ENCODE measurements around the gene CPE.

Gene CPE

DNA sequence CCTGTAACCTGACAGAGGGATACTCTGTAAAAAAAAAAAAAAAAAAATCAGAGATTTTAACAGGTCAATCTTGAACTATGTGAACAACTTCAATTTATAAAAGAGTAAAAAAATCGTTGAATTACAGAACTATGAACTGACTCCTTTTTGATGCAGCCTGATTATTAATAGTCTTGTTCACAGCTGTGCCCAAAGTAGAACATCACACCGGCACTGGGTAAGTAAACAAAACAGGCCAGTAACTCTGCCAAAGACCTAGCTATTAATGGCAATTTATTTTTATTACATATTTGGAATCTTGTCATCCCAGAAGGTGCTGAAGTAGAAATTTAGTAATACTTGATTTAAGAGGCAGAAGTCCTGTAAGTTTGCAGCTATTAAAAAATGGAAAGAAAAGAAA, 31.4 kb downstream of the CPE start:
- Histone ChIP-seq H3K27ac (ENCODE audit: low read length) (no peak overlapping the region), H3K9ac (ENCODE audit: low read length) (no peak overlapping the region), H3K9me3 (ENCODE audit: control insufficient read depth, low read depth, low read length) (no peaks in the 10 kb centered on the region), H3K36me3 (ENCODE audit: control insufficient read depth, low read depth, low read length) (no peaks in the 10 kb centered on the region), H3K4me3 (ENCODE audit: low read length) (no peak overlapping the region), H3K4me1 (ENCODE audit: control insufficient read depth, low read depth, low read length) (no peaks in the 10 kb centered on the region), H3K27me3 (ENCODE audit: control insufficient read depth, insufficient read depth, low read length) (no peaks in the 10 kb centered on the region)

DNA sequence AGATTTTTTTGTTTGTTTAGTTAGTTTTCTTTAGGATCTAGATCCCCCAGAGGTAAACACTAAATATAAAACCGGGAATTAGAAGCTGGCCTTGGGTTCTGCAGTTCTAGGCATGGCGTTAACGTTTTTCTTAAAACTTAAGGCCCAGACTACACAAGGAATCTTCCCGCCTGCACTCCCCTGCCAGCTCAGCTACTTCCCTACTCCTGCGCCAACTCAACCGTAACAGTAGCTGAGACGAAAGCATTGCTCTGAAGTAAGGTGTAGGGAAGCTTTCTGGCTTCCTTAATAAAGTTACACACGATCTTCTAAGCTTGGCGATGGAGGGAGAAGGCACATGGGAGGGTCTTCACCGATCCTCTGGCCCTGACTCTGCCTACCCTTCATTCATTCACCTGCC, 37.1 kb downstream of the CPE start:
- no peak overlapping the region for H3K9ac ChIP-seq (ENCODE audit: low read length)
- no peaks in the 10 kb centered on the region for H3K36me3 ChIP-seq (ENCODE audit: control insufficient read depth, low read depth, low read length)
- no peak overlapping the region for H3K4me3 ChIP-seq (ENCODE audit: low read length)

DNA sequence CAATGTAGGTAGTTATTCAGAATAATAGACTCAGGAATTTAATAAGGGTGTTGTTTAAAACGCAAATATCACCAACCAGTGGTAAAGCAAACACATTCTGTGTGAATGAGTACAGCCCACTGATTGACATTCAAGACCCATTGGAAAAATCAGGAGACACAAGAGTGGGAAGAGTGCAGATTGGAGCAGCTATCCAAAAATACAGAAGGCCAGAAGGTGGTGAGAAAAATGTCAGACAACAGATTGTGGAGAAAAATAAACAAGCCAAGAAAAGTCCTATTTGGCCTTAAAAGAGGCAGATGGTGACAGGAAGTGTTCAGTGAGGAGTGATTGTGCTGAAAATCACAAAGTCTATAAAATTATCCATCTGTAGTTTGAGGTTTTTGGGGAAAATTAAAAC, 39.3 kb downstream of the CPE start:
- Histone ChIP-seq H3K4me1 (ENCODE audit: control insufficient read depth, low read depth, low read length) (no peaks in the 10 kb centered on the region), H3K9ac (ENCODE audit: low read length) (no peak overlapping the region), H3K4me3 (ENCODE audit: low read length) (no peak overlapping the region), H3K9me3 (ENCODE audit: control insufficient read depth, low read depth, low read length) (no peaks in the 10 kb centered on the region), H3K27ac (ENCODE audit: low read length) (no peak overlapping the region), H3K27me3 (ENCODE audit: control insufficient read depth, insufficient read depth, low read length) (no peaks in the 10 kb centered on the region), H3K36me3 (ENCODE audit: control insufficient read depth, low read depth, low read length) (no peaks in the 10 kb centered on the region)

More for the DNA sequence above, 37.1 kb downstream of the CPE start:
- Histone ChIP-seq H3K4me1 (ENCODE audit: control insufficient read depth, low read depth, low read length) (no peaks in the 10 kb centered on the region), H3K27ac (ENCODE audit: low read length) (no peak overlapping the region), H3K9me3 (ENCODE audit: control insufficient read depth, low read depth, low read length) (no peaks in the 10 kb centered on the region), H3K27me3 (ENCODE audit: control insufficient read depth, insufficient read depth, low read length) (no peaks in the 10 kb centered on the region)

DNA sequence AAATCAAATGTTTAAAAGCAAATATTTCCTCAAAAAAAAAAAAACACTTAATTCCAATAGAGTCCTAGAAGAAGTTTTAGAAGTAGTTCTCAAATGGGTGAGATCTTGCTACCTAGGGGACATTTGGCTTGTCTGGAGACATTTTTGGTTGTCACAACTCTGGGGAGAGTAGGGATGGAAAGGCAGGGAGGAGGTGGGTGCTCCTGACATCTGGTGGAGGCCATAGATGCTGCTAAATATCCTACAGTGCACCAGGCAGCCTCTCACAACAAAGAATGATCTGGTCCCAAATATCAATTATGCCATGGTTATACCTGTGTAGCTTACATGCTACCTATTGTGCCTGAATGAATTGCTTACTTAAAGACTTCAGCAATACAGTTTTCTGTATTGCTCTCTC, 46.8 kb downstream of the CPE start:
- H3K36me3 ChIP-seq (ENCODE audit: control insufficient read depth, low read depth, low read length), result no peaks in the 10 kb centered on the region
- peaks cover 10% of the 10 kb centered on the region for H3K9me3 ChIP-seq (ENCODE audit: control insufficient read depth, low read depth, low read length)
- no peaks in the 10 kb centered on the region for H3K27me3 ChIP-seq (ENCODE audit: control insufficient read depth, insufficient read depth, low read length)
- no peaks in the 10 kb centered on the region for H3K4me1 ChIP-seq (ENCODE audit: control insufficient read depth, low read depth, low read length)
- H3K4me3 ChIP-seq (ENCODE audit: low read length), result no peak overlapping the region
- H3K27ac ChIP-seq (ENCODE audit: low read length), result no peak overlapping the region
- H3K9ac ChIP-seq (ENCODE audit: low read length), result no peak overlapping the region

DNA sequence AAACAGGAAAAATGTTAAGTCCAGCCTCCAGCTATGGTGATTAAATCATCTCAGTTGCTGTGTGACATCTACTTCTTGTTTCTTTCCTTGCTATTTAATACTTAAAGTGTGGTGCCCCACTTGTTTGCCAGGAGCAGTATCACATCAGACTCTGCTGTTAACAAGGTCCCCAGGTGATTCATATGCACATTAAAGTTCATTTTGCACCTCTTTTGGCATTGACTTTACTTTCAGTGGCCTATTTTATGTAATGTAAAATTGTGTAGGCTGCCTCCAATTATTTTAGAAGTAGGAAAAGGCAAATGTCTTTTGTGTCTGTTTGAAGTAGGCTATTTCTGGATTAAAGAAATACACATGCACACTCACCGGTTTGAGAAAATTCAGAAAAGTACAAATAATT, 47.5 kb downstream of the CPE start:
- Histone ChIP-seq H3K27ac (ENCODE audit: low read length) (no peak overlapping the region), H3K27me3 (ENCODE audit: control insufficient read depth, insufficient read depth, low read length) (no peaks in the 10 kb centered on the region), H3K4me1 (ENCODE audit: control insufficient read depth, low read depth, low read length) (no peaks in the 10 kb centered on the region), H3K36me3 (ENCODE audit: control insufficient read depth, low read depth, low read length) (no peaks in the 10 kb centered on the region), H3K9ac (ENCODE audit: low read length) (no peak overlapping the region), H3K4me3 (ENCODE audit: low read length) (no peak overlapping the region), H3K9me3 (ENCODE audit: control insufficient read depth, low read depth, low read length) (peaks cover 10% of the 10 kb centered on the region)

DNA sequence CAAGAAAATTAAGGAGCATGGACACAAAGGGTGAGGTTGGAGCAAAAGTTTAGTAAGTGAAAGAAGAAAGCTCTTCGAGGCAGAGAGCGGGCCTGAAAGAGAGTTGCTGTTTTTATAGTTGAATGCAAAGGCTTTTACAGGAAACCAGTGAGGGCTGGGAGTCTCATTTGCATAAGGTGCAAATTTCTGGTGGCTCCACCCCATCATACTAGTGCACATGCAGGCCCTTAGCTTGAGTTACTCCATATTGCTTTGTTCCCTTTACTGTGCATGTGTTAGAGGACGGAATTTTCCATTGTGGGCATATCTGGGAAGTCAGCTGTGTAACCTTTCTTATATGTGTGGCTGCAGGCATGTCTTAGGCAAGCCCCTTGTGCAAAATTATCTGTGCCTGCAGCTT, 48.0 kb downstream of the CPE start:
- no peaks in the 10 kb centered on the region for H3K27me3 ChIP-seq (ENCODE audit: control insufficient read depth, insufficient read depth, low read length)
- H3K36me3 ChIP-seq (ENCODE audit: control insufficient read depth, low read depth, low read length), result no peaks in the 10 kb centered on the region
- H3K27ac ChIP-seq (ENCODE audit: low read length), result no peak overlapping the region
- no peak overlapping the region for H3K4me3 ChIP-seq (ENCODE audit: low read length)
- H3K9ac ChIP-seq (ENCODE audit: low read length), result no peak overlapping the region
- peaks cover 10% of the 10 kb centered on the region for H3K9me3 ChIP-seq (ENCODE audit: control insufficient read depth, low read depth, low read length)
- H3K4me1 ChIP-seq (ENCODE audit: control insufficient read depth, low read depth, low read length), result no peaks in the 10 kb centered on the region

DNA sequence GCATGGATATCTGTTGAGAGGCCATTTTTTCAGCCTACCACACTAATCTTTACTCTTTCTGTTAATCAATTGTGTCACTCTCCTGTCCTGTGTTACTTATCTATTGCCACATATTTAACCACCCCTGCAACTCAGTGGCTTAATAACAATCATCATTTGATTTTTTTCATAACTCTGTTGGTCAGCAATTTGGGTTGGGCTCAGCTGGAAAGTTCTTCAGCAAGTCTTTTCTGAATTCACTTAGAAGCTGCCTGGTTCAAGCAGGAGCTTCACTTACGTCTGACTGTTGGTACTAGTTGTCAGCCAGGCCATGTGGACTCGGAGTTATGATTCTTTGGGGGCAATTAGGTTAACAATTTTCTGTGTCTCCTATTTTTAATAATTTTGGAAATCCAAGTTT, 50.1 kb downstream of the CPE start:
- H3K4me1 ChIP-seq (ENCODE audit: control insufficient read depth, low read depth, low read length), result no peaks in the 10 kb centered on the region
- no peak overlapping the region for H3K4me3 ChIP-seq (ENCODE audit: low read length)
- no peaks in the 10 kb centered on the region for H3K36me3 ChIP-seq (ENCODE audit: control insufficient read depth, low read depth, low read length)
- no peak overlapping the region for H3K27ac ChIP-seq (ENCODE audit: low read length)
- H3K27me3 ChIP-seq (ENCODE audit: control insufficient read depth, insufficient read depth, low read length), result no peaks in the 10 kb centered on the region
- no peak overlapping the region for H3K9ac ChIP-seq (ENCODE audit: low read length)
- peaks cover 10% of the 10 kb centered on the region for H3K9me3 ChIP-seq (ENCODE audit: control insufficient read depth, low read depth, low read length)

DNA sequence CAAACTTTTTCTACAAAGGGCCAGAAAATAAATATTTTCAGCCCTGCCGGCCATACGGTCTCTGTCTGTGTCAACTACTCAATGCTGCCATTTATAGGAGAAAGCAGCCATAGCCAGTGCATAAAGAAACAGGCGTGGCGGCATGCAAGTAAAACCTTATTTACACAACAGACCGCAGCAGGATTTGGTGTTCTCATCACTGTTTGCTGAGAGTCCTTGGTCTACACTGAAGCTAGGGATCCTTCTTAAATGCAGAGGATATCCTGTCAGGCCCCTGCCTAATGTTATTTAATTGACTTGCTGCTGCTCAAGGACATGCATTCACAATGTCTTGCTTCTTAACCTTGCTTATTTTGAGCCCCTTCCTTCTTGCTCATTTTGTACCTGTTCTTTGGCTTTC, 54.7 kb downstream of the CPE start:
- Histone ChIP-seq H3K4me1 (ENCODE audit: control insufficient read depth, low read depth, low read length) (no peaks in the 10 kb centered on the region), H3K9me3 (ENCODE audit: control insufficient read depth, low read depth, low read length) (no peaks in the 10 kb centered on the region), H3K27ac (ENCODE audit: low read length) (no peak overlapping the region), H3K9ac (ENCODE audit: low read length) (no peak overlapping the region), H3K27me3 (ENCODE audit: control insufficient read depth, insufficient read depth, low read length) (no peaks in the 10 kb centered on the region), H3K36me3 (ENCODE audit: control insufficient read depth, low read depth, low read length) (no peaks in the 10 kb centered on the region), H3K4me3 (ENCODE audit: low read length) (no peak overlapping the region)

DNA sequence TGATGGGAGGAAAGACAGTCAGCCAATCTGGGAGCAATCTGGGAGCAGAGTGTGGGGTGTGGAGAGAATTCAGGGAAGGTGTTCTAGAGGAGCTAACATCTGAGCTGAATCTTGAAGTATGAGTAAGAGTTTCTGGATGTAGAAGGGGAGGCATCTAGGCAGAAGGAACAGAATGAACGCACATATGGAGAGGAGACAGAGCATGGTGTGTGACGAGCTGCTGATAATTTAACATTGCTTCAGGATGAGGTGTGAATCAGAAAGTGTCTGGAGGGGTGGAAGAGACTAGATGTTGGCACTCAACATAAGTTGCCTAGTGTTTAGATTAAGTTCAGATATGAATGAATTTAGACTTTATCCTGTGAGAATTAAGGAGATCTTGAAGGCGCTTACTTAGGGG, 58.9 kb downstream of the CPE start:
- H3K4me3 ChIP-seq (ENCODE audit: low read length), result no peak overlapping the region
- H3K27ac ChIP-seq (ENCODE audit: low read length), result no peak overlapping the region

DNA sequence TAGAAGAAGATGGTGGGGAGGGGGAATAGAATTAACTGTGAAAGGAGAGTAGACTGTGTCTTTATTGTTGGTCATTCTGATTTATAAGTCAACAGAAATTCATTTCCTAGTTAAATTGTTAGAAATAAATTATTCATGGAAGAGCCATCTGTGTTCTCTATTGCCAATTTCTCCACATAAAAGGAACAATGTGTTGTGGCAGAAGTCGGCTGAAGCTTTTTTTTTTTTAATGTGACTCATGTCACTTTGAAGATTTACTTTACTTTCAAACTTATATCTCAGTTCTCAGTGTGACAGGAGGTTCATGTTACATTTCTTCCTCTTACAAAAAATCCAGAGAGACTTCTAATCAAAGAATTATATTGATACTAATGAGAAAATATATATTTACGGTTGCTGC, 60.5 kb downstream of the CPE start:
- no peak overlapping the region for H3K4me3 ChIP-seq (ENCODE audit: low read length)
- no peaks in the 10 kb centered on the region for H3K27me3 ChIP-seq (ENCODE audit: control insufficient read depth, insufficient read depth, low read length)
- H3K9me3 ChIP-seq (ENCODE audit: control insufficient read depth, low read depth, low read length), result no peaks in the 10 kb centered on the region
- no peaks in the 10 kb centered on the region for H3K36me3 ChIP-seq (ENCODE audit: control insufficient read depth, low read depth, low read length)
- no peak overlapping the region for H3K9ac ChIP-seq (ENCODE audit: low read length)
- no peak overlapping the region for H3K27ac ChIP-seq (ENCODE audit: low read length)
- H3K4me1 ChIP-seq (ENCODE audit: control insufficient read depth, low read depth, low read length), result no peaks in the 10 kb centered on the region

More for the DNA sequence above, 58.9 kb downstream of the CPE start:
- Histone ChIP-seq H3K9ac (ENCODE audit: low read length) (no peak overlapping the region), H3K9me3 (ENCODE audit: control insufficient read depth, low read depth, low read length) (no peaks in the 10 kb centered on the region), H3K4me1 (ENCODE audit: control insufficient read depth, low read depth, low read length) (no peaks in the 10 kb centered on the region), H3K27me3 (ENCODE audit: control insufficient read depth, insufficient read depth, low read length) (no peaks in the 10 kb centered on the region), H3K36me3 (ENCODE audit: control insufficient read depth, low read depth, low read length) (no peaks in the 10 kb centered on the region)

DNA sequence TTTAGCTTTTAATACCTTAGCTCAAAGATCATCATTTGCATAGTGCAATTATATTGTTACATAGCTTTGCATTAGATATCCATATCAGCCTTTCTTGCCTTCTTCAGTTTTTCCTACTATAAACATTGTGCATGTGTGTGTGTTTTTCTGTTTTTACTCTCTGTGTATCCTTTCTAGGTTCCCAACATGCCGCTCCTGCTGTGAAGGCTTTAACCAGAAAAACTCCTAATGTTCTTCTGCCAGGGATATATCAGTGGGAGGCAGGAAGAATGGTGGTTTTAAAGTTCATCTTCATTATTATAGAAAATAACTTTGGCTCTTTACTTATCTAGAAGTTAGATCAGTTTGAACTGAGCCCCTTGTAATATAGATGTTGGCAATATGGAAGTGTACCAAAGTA, 61.2 kb downstream of the CPE start:
- Histone ChIP-seq H3K27ac (ENCODE audit: low read length) (no peak overlapping the region), H3K4me3 (ENCODE audit: low read length) (no peak overlapping the region)

DNA sequence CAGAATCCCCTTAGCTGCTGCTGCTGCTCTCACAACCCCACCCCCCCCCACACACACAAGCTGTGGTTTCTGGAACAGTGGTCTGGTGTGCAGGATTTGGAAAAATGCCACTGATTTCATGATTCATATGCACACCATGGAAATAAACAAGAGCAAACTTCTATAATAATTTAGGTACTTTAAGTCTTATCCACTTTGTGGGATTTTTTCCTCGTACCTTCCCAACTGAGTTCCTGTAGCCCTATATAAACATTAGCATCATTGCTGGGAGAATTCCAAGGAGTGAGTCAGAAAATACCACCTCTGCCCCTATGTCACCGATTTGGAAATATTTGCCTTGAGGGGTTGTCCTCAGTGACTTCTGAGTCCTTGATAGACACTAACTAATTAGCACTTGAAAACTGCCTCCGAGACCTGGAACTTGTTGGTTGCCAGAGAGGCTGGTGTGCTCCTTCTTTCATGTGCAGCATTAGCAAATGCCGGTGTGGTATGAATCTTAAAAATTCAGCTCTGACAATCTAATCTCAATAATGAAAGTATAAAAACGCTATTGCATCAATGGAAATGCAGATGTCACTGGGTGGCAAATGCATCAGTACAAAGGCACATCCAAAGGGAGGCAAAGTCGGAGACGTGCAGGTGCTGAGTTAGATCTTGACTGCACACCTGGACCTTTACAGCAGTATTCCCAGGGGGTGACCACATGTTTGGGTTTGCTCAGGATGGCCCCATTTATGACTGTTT, 61.8 kb downstream of the CPE start:
- Histone ChIP-seq H3K4me3 (ENCODE audit: low read length) (no peak overlapping the region), H3K27me3 (ENCODE audit: control insufficient read depth, insufficient read depth, low read length) (no peaks in the 10 kb centered on the region), H3K27ac (ENCODE audit: low read length) (no peak overlapping the region), H3K36me3 (ENCODE audit: control insufficient read depth, low read depth, low read length) (no peaks in the 10 kb centered on the region), H3K9me3 (ENCODE audit: control insufficient read depth, low read depth, low read length) (no peaks in the 10 kb centered on the region), H3K4me1 (ENCODE audit: control insufficient read depth, low read depth, low read length) (no peaks in the 10 kb centered on the region), H3K9ac (ENCODE audit: low read length) (no peak overlapping the region)

More for the DNA sequence above, 61.2 kb downstream of the CPE start:
- Histone ChIP-seq H3K9me3 (ENCODE audit: control insufficient read depth, low read depth, low read length) (no peaks in the 10 kb centered on the region), H3K36me3 (ENCODE audit: control insufficient read depth, low read depth, low read length) (no peaks in the 10 kb centered on the region), H3K27me3 (ENCODE audit: control insufficient read depth, insufficient read depth, low read length) (no peaks in the 10 kb centered on the region), H3K4me1 (ENCODE audit: control insufficient read depth, low read depth, low read length) (no peaks in the 10 kb centered on the region), H3K9ac (ENCODE audit: low read length) (no peak overlapping the region)

Data from iPS-18a (cell line).